HepG2 (cell line): Measurements from ENCODE around the gene SURF6. TPM values are rescaled to one million over a fixed set of nuclear protein-coding genes. Genes with fewer than 3 reads are reported as not detected.

Experiments
- ELF1 ChIP-seq: sonication (generic); formaldehyde crosslinking; IDR thresholded peaks from 2 replicates; pipeline ENCODE4 v1.4.0; 2020; ENCODE audit warnings: missing genetic modification reagents
- FOXK1 ChIP-seq: sonication (generic); formaldehyde crosslinking; IDR thresholded peaks from 2 replicates; pipeline ENCODE4 v1.4.0; 2020; ENCODE audit warnings: low read depth, missing genetic modification reagents, borderline replicate concordance
- GABPB1 ChIP-seq: IDR thresholded peaks from 2 replicates; pipeline ENCODE4 v1.6.1; 2016; ENCODE audit warnings: mild to moderate bottlenecking, missing genetic modification reagents, moderate library complexity, missing compliant biosample characterization
- GMEB1 ChIP-seq: sonication (generic); formaldehyde crosslinking; IDR thresholded peaks from 2 replicates; pipeline ENCODE4 v1.5.1; 2020; ENCODE audit warnings: missing genetic modification reagents, mild to moderate bottlenecking, borderline replicate concordance
- HHEX ChIP-seq: IDR thresholded peaks from 2 replicates; pipeline ENCODE4 v1.6.1; 2016; ENCODE audit warnings: control low read depth
- IKZF4 ChIP-seq: sonication (generic); formaldehyde crosslinking; IDR thresholded peaks from 2 replicates; pipeline ENCODE4 v1.5.1; 2020; ENCODE audit warnings: borderline replicate concordance, mild to moderate bottlenecking, low read depth, missing genetic modification reagents; ENCODE audit errors: not compliant biosample characterization
- KDM2A ChIP-seq: sonication (generic); formaldehyde crosslinking; IDR thresholded peaks from 2 replicates; pipeline ENCODE4 v1.4.0; 2020; ENCODE audit warnings: low read depth, missing genetic modification reagents, borderline replicate concordance
- KLF15 ChIP-seq: sonication (generic); formaldehyde crosslinking; IDR thresholded peaks from 2 replicates; pipeline ENCODE4 v1.8.1; 2023; ENCODE audit warnings: borderline replicate concordance, mild to moderate bottlenecking, inconsistent platforms, missing genetic modification reagents, mixed read lengths
- LBX2 ChIP-seq: sonication (generic); formaldehyde crosslinking; IDR thresholded peaks from 2 replicates; pipeline ENCODE4 v1.5.0; 2020; ENCODE audit warnings: missing genetic modification reagents, mild to moderate bottlenecking, borderline replicate concordance
- MIER3 ChIP-seq: IDR thresholded peaks from 2 replicates; pipeline ENCODE4 v1.6.1; 2016; ENCODE audit warnings: missing compliant biosample characterization, borderline replicate concordance
- NFKBIZ ChIP-seq: IDR thresholded peaks from 2 replicates; pipeline ENCODE4 v1.6.1; 2018; ENCODE audit warnings: missing genetic modification reagents, missing compliant biosample characterization
- PRMT3 ChIP-seq: sonication (generic); formaldehyde crosslinking; IDR thresholded peaks from 2 replicates; pipeline ENCODE4 v1.8.1; 2022; ENCODE audit warnings: low read depth, mild to moderate bottlenecking, moderate library complexity, missing genetic modification reagents, borderline replicate concordance
- RARG ChIP-seq: sonication (generic); formaldehyde crosslinking; IDR thresholded peaks from 2 replicates; pipeline ENCODE4 v1.4.0; 2020; ENCODE audit warnings: low read depth, mild to moderate bottlenecking, missing genetic modification reagents
- U2AF2 ChIP-seq: fragments of 200-400 bp; formaldehyde crosslinking; IDR thresholded peaks from 2 replicates; pipeline ENCODE4 v1.6.1; 2017; ENCODE audit warnings: low read depth, mild to moderate bottlenecking, low read length
- YEATS4 ChIP-seq: sonication (generic); formaldehyde crosslinking; IDR thresholded peaks from 2 replicates; pipeline ENCODE4 v1.4.0; 2020; ENCODE audit warnings: missing genetic modification reagents, borderline replicate concordance
- ZBTB39 ChIP-seq: sonication (generic); formaldehyde crosslinking; IDR thresholded peaks from 2 replicates; pipeline ENCODE4 v1.5.0; 2020; ENCODE audit warnings: missing genetic modification reagents
- ZNF225 ChIP-seq: sonication (generic); formaldehyde crosslinking; IDR thresholded peaks from 2 replicates; pipeline ENCODE4 v1.4.0; 2020; ENCODE audit warnings: mild to moderate bottlenecking, missing genetic modification reagents
- ZNF232 ChIP-seq: sonication (generic); formaldehyde crosslinking; IDR thresholded peaks from 2 replicates; pipeline ENCODE4 v1.4.0; 2020; ENCODE audit warnings: missing genetic modification reagents, borderline replicate concordance
- ZNF234 ChIP-seq: sonication (generic); formaldehyde crosslinking; conservative IDR thresholded peaks from 2 replicates; pipeline ENCODE4 v1.5.1; 2020; ENCODE audit warnings: mild to moderate bottlenecking, missing genetic modification reagents
- ZNF3 ChIP-seq: IDR thresholded peaks from 2 replicates; pipeline ENCODE4 v1.7.0; 2017; ENCODE audit warnings: inconsistent platforms
- ZNF639 ChIP-seq: conservative IDR thresholded peaks from 2 replicates; pipeline ENCODE4 v1.6.1; 2018; ENCODE audit warnings: missing genetic modification reagents
- ZNF749 ChIP-seq: sonication (generic); formaldehyde crosslinking; IDR thresholded peaks from 2 replicates; pipeline ENCODE4 v1.8.0; 2022; ENCODE audit warnings: mild to moderate bottlenecking, missing genetic modification reagents, moderate library complexity, borderline replicate concordance
- ZSCAN30 ChIP-seq: sonication (generic); formaldehyde crosslinking; IDR thresholded peaks from 2 replicates; pipeline ENCODE4 v1.5.0; 2020; ENCODE audit warnings: mild to moderate bottlenecking, missing genetic modification reagents
- polyA plus RNA-seq, 8 experiments: library from polyadenylated mRNA; depleted of rRNA in 3 of 8; stranded (reverse) in 7 of 8; unstranded in 1 of 8; fragments of >200 nt; fragmentation: Illumina TruSeq in 4 of 8; extraction: Trizol in 4 of 8; gene quantifications; 2 replicates each; pipeline versions ENCODE4 v1.2.1 to v1.2.3, GENCODE V29; 2011 to 2016; ENCODE audit warnings: low read depth in 4 of 8, missing spikeins in 1 of 8, mixed read lengths in 1 of 8; ENCODE audit not compliant: insufficient read depth in 1 of 8
- total RNA-seq, 5 experiments: library from RNA; depleted of rRNA; stranded (reverse); fragments of >200 nt; fragmentation: Illumina TruSeq; extraction: Trizol; gene quantifications; 2 replicates each; pipeline ENCODE4 v1.2.3, GENCODE V29; 2016; ENCODE audit warnings: low read depth in 1 of 5

SURF6 gene
- total and polyA plus RNA-seq, 2 of the 13 experiments (the other 11 are each of a cell fraction or from before 2014, with no cell fraction given): 5.9 to 14.7 TPM

- peak; percentile 23; the same call in 1 of the 2 replicates for TF ChIP-seq ZSCAN30 (CRISPR knock-in tag)
- no peak for TF ChIP-seq KLF15 (CRISPR knock-in tag)
- 0 out of 2 replicates have a peak, but pooled peaks have one; percentile 48 for TF ChIP-seq NFKBIZ (CRISPR knock-in tag)
- TF ChIP-seq RARG (CRISPR knock-in tag): no peak
- 0 out of 2 replicates have a peak, but pooled peaks have one; percentile 54 for TF ChIP-seq U2AF2
- no peak for TF ChIP-seq ZBTB39
- TF ChIP-seq ZNF225 (CRISPR knock-in tag): 0 out of 2 replicates have a peak, but pooled peaks have one; percentile 91
- TF ChIP-seq FOXK1 (CRISPR knock-in tag): peak; percentile 65; the same call in 1 of the 2 replicates
- peak; percentile 80; the same call in 1 of the 2 replicates for TF ChIP-seq MIER3
- TF ChIP-seq ZNF3 (CRISPR knock-in tag): no peak
- TF ChIP-seq KDM2A (CRISPR knock-in tag): peak; percentile 80
- TF ChIP-seq ELF1 (CRISPR knock-in tag): peak; percentile 59
- TF ChIP-seq ZNF639 (CRISPR knock-in tag): 0 out of 2 replicates have a peak, but pooled peaks have one; percentile 52
- no peak for TF ChIP-seq ZNF749 (CRISPR knock-in tag)
- TF ChIP-seq GMEB1: peak; percentile 64; the same call in 1 of the 2 replicates
- peak; percentile 59; the same call in 1 of the 2 replicates for TF ChIP-seq ZNF234 (CRISPR knock-in tag)
- TF ChIP-seq YEATS4 (CRISPR knock-in tag): peak; percentile 67; the same call in 1 of the 2 replicates
- TF ChIP-seq LBX2 (CRISPR knock-in tag): no peak
- peak; percentile 77 for TF ChIP-seq GABPB1 (CRISPR knock-in tag)
- no peak for TF ChIP-seq IKZF4 (CRISPR knock-in tag)
- 0 out of 2 replicates have a peak, but pooled peaks have one; percentile 20 for TF ChIP-seq HHEX
- no peak for TF ChIP-seq PRMT3
- peak; percentile 84; the same call in 1 of the 2 replicates for TF ChIP-seq ZNF232
These were observed 12.2 kb upstream of the SURF6 start, which contains the start of the genes MED22 and RPL7A (continued) for GRCh38 chr9:133347985-133348717.
